Rectal smooth muscle tissue (tissue), 1 donor: ENCODE measurements around the gene LRRC56.

Source experiments
- H3K27ac ChIP-seq: one replicate; pipeline ENCODE4 v1.7.0; 2013; ENCODE audit warnings: low read depth, low read length, inconsistent platforms
- H3K27me3 ChIP-seq: one replicate; pipeline ENCODE4 v1.7.0; 2013; ENCODE audit warnings: low read length; ENCODE audit not compliant: control insufficient read depth, insufficient read depth
- H3K36me3 ChIP-seq: one replicate; pipeline ENCODE4 v1.7.0; 2013; ENCODE audit warnings: low read length; ENCODE audit not compliant: control insufficient read depth, insufficient read depth
- H3K4me1 ChIP-seq: one replicate; pipeline ENCODE4 v1.7.0; 2013; ENCODE audit warnings: low read length; ENCODE audit not compliant: control insufficient read depth, insufficient read depth
- H3K4me3 ChIP-seq: one replicate; pipeline ENCODE4 v1.7.0; 2013; ENCODE audit warnings: low read length
- H3K9ac ChIP-seq: one replicate; pipeline ENCODE4 v1.7.0; 2013; ENCODE audit warnings: low read length

LRRC56 gene

GRCh38 chr11:601573-602245, 64.4 kb downstream of the LRRC56 start:
- no peak overlapping the region for H3K4me3 ChIP-seq
- H3K27ac ChIP-seq, result no peak overlapping the region
- H3K36me3 ChIP-seq, result peaks cover 53% of the 10 kb centered on the region

GRCh38 chr11:603154-603553, 65.8 kb downstream of the LRRC56 start:
- Histone ChIP-seq H3K4me1 (no peaks in the 10 kb centered on the region), H3K4me3 (no peak overlapping the region), H3K27me3 (no peaks in the 10 kb centered on the region), H3K9ac (no peak overlapping the region), H3K27ac (no peak overlapping the region), H3K36me3 (peaks cover 46% of the 10 kb centered on the region)

More at GRCh38 chr11:601573-602245, 64.4 kb downstream of the LRRC56 start:
- no peaks in the 10 kb centered on the region for H3K4me1 ChIP-seq
- no peaks in the 10 kb centered on the region for H3K27me3 ChIP-seq
- H3K9ac ChIP-seq, result no peak overlapping the region
